ENCODE measurements around the gene GIPC1. TPM values are rescaled to one million over a fixed set of nuclear protein-coding genes. Genes with fewer than 3 reads are reported as not detected.
A peak's percentile ranks its signal among the peaks of the same experiment; 100 is the strongest.

The GIPC1 gene
- total RNA-seq, 2 donors from 2014 or later, result 23.4 to 44.9 TPM

- H3K36me3 Mint-ChIP-seq (ENCODE audit: low read depth), result peaks cover 18% of the 10 kb centered on the region
- H3K4me3 Mint-ChIP-seq, result peak overlapping the region; percentile 95
- H3K9me3 Mint-ChIP-seq, result no peaks in the 10 kb centered on the region
- H3K27me3 Mint-ChIP-seq, result no peaks in the 10 kb centered on the region
- peak; percentile 1 for ATAC-seq (replicated peaks)
- H3K27ac Mint-ChIP-seq, result peak overlapping the region; percentile 96
- H3K4me1 Mint-ChIP-seq, result peaks cover 17% of the 10 kb centered on the region
Observed at GRCh38 chr19:14528419-14529253, 32.7 kb upstream of the GIPC1 start.

- Mint-ChIP-seq H3K9me3 (no peaks in the 10 kb centered on the region), H3K27me3 (no peaks in the 10 kb centered on the region), H3K36me3 (ENCODE audit: low read depth) (no peaks in the 10 kb centered on the region), H3K27ac (no peak overlapping the region), H3K4me3 (no peak overlapping the region), H3K4me1 (peaks cover 33% of the 10 kb centered on the region)
- no peak for ATAC-seq (replicated peaks)
Observed at GRCh38 chr19:14526423-14526822, 30.5 kb upstream of the GIPC1 start.

- Mint-ChIP-seq H3K4me1 (peaks cover 32% of the 10 kb centered on the region), H3K9me3 (no peaks in the 10 kb centered on the region), H3K36me3 (ENCODE audit: low read depth) (no peaks in the 10 kb centered on the region), H3K27ac (no peak overlapping the region), H3K27me3 (no peaks in the 10 kb centered on the region), H3K4me3 (no peak overlapping the region)
- no peak for ATAC-seq (replicated peaks)
Observed at GRCh38 chr19:14525729-14526128, 29.8 kb upstream of the GIPC1 start.

GRCh38 chr19:14520543-14520942 lies 24.6 kb upstream of the GIPC1 start:
- Mint-ChIP-seq H3K4me1 (peaks cover 44% of the 10 kb centered on the region), H3K27me3 (no peaks in the 10 kb centered on the region), H3K9me3 (no peaks in the 10 kb centered on the region), H3K4me3 (peak overlapping the region; percentile 99), H3K36me3 (ENCODE audit: low read depth) (peaks cover 31% of the 10 kb centered on the region), H3K27ac (peak overlapping the region; percentile 95)
- ATAC-seq (replicated peaks), result no peak

- H3K27ac Mint-ChIP-seq, result peak overlapping the region; percentile 95
- peaks cover 37% of the 10 kb centered on the region for H3K36me3 Mint-ChIP-seq (ENCODE audit: low read depth)
- H3K4me3 Mint-ChIP-seq, result peak overlapping the region; percentile 99
- no peaks in the 10 kb centered on the region for H3K9me3 Mint-ChIP-seq
- H3K27me3 Mint-ChIP-seq, result no peaks in the 10 kb centered on the region
- no peak for ATAC-seq (replicated peaks)
- H3K4me1 Mint-ChIP-seq, result peaks cover 46% of the 10 kb centered on the region
Observed at GRCh38 chr19:14519860-14520407, 24.0 kb upstream of the GIPC1 start.

- Mint-ChIP-seq H3K4me3 (peak overlapping the region; percentile 99), H3K4me1 (peaks cover 52% of the 10 kb centered on the region), H3K27ac (peak overlapping the region; percentile 95), H3K36me3 (ENCODE audit: low read depth) (peaks cover 43% of the 10 kb centered on the region), H3K9me3 (no peaks in the 10 kb centered on the region), H3K27me3 (no peaks in the 10 kb centered on the region)
- ATAC-seq (replicated peaks), result no peak
Observed at GRCh38 chr19:14519245-14519859, 23.4 kb upstream of the GIPC1 start.

DNA sequence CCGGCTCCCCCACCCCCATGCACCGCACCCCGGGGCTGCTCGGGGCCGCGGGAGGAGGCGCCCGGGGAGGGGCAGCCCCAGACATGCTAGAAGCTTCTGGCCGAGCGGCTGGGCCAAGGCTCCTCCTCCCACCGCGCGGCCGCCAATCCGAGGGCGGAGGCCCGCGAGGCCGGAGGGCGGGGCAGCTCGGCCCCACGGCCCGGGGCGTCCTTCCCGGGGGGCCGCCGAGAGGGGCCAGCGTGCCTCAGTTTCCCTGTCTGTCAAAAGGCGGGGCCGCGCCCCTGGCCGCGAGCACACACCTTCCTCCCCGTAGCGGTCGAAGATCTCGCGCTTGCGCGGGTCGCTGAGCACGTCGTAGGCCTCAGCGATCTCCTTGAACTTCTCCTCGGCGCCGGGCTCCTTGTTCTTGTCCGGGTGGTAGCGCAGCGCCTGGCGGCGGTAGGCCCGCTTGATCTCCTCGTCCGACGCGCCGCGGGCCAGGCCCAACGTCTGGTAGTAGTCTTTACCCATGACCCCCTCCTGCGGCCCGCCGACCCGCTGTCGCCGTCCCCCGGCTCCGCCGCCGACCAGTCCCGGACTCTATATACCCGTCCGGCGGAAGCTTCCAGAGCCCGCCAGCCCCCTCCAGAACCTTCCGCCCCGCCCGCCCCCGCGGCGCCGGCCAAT lies 22.0 kb upstream of the GIPC1 start, which contains the start of gene DNAJB1:
Gene DNAJB1 (minus strand): TSS at position 558 of the 666 bp plus-strand sequence. CDS start 48 bp downstream, at position 510.
- Mint-ChIP-seq H3K36me3 (ENCODE audit: low read depth) (peaks cover 56% of the 10 kb centered on the region), H3K4me1 (peaks cover 51% of the 10 kb centered on the region), H3K4me3 (peak within 1 kb of the TSS; percentile 99), H3K27me3 (no peaks in the 10 kb centered on the region), H3K9me3 (no peaks in the 10 kb centered on the region), H3K27ac (peak within 1 kb of the TSS; percentile 95)
- peak; percentile 62 for ATAC-seq (replicated peaks)

DNA sequence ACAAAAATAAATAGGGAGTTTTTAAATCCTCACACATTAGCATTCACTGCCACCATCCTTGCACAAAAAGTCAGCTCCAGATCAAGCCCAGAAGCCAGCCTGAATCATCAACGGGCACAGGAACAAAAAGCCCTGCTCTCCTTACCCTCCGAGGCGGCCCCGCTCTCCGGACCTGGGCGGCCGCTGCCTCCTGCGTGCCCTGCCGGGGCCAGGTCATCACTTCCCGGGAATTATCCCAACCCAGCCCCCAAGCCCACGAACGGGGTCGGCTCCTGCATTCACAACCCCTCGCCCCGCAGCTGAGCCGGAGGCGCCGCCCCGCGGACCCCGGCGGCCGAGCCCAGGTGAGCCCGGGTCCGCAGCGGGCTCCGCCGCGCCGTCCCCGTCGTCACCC lies 21.5 kb upstream of the GIPC1 start:
- H3K36me3 Mint-ChIP-seq (ENCODE audit: low read depth), result peaks cover 56% of the 10 kb centered on the region
- ATAC-seq (replicated peaks), result no peak
- H3K4me3 Mint-ChIP-seq, result peak overlapping the region; percentile 99
- H3K27me3 Mint-ChIP-seq, result no peaks in the 10 kb centered on the region
- H3K27ac Mint-ChIP-seq, result peak overlapping the region; percentile 92
- H3K9me3 Mint-ChIP-seq, result no peaks in the 10 kb centered on the region
- H3K4me1 Mint-ChIP-seq, result peaks cover 46% of the 10 kb centered on the region

DNA sequence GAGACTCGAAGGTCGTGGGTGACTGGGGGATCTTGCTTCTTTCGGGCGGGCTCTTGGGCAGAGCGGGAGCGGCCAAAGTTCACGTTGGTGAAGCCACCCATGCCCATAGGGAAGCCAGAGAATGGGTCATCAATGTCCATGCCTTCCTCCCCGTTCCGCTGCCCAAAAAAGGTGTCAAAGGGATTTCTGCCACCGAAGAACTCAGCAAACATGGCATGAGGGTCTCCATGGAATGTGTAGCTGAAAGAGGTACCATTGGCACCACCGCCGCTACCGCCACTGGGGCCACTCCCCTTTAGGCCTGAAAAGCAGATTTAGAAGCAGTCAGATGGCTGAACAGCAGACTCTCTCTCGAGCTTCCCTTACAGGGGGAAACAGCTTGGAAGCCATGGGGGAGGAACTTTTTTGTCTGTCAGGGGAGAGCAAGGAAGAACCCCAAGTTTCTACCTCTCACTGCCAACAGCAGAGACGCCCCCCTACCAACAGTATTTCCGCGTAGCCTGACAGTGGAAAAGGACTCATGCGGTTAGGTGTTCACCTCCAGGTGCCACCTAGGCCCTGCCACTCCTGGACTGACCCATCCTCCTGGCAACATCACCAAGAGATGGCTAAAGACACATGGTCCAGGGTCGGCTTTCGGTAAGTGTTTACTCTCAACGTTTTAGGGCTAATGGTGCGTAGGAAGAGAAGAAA lies 21.0 kb upstream of the GIPC1 start:
- Mint-ChIP-seq H3K4me1 (peaks cover 41% of the 10 kb centered on the region), H3K4me3 (peak overlapping the region; percentile 99), H3K27me3 (no peaks in the 10 kb centered on the region), H3K36me3 (ENCODE audit: low read depth) (peaks cover 56% of the 10 kb centered on the region), H3K27ac (peak overlapping the region; percentile 92), H3K9me3 (no peaks in the 10 kb centered on the region)
- no peak for ATAC-seq (replicated peaks)

DNA sequence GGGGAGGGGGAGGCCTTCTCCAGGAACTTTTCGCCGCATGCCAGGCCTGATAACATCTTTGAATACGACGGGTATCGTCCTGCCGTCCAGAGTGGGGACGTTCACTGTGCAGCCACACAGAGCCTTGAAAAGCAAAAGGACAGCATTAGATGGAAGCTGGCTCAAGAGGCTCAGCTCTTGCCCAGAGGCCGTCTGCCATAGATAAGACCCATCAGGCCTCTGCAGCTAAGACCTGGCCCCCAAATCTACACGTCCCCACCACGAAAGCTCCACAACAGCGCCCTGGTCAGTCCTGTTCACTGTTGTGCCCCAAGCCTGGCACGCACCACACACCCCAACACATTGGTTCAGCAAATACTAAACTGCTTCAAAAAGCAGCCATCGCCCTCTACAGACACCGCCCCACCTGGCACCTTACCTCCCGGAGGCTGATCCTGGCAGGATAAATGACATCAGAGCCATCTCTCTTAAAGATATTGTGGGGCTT lies 20.2 kb upstream of the GIPC1 start:
- H3K4me1 Mint-ChIP-seq, result peaks cover 40% of the 10 kb centered on the region

GRCh38 chr19:14515501-14516047 lies 19.6 kb upstream of the GIPC1 start:
- H3K4me1 Mint-ChIP-seq, result peaks cover 43% of the 10 kb centered on the region

More for the DNA sequence above, 20.2 kb upstream of the GIPC1 start:
- Mint-ChIP-seq H3K36me3 (ENCODE audit: low read depth) (peaks cover 56% of the 10 kb centered on the region), H3K9me3 (no peaks in the 10 kb centered on the region), H3K27me3 (no peaks in the 10 kb centered on the region), H3K4me3 (peak overlapping the region; percentile 99), H3K27ac (peak overlapping the region; percentile 92)
- ATAC-seq (replicated peaks), result no peak

GRCh38 chr19:14514215-14514863 lies 18.4 kb upstream of the GIPC1 start:
- no peak for ATAC-seq (replicated peaks)
- H3K36me3 Mint-ChIP-seq (ENCODE audit: low read depth), result peaks cover 56% of the 10 kb centered on the region
- peaks cover 37% of the 10 kb centered on the region for H3K4me1 Mint-ChIP-seq
- peak overlapping the region; percentile 92 for H3K27ac Mint-ChIP-seq
- H3K4me3 Mint-ChIP-seq, result peak overlapping the region; percentile 99
- H3K9me3 Mint-ChIP-seq, result no peaks in the 10 kb centered on the region
- no peaks in the 10 kb centered on the region for H3K27me3 Mint-ChIP-seq

More at GRCh38 chr19:14515501-14516047, 19.6 kb upstream of the GIPC1 start:
- peak overlapping the region; percentile 99 for H3K4me3 Mint-ChIP-seq
- ATAC-seq (replicated peaks), result no peak
- H3K27me3 Mint-ChIP-seq, result no peaks in the 10 kb centered on the region
- peak overlapping the region; percentile 92 for H3K27ac Mint-ChIP-seq
- no peaks in the 10 kb centered on the region for H3K9me3 Mint-ChIP-seq
- peaks cover 56% of the 10 kb centered on the region for H3K36me3 Mint-ChIP-seq (ENCODE audit: low read depth)

GRCh38 chr19:14512406-14512961 lies 16.6 kb upstream of the GIPC1 start:
- Mint-ChIP-seq H3K36me3 (ENCODE audit: low read depth) (peaks cover 45% of the 10 kb centered on the region), H3K27me3 (no peaks in the 10 kb centered on the region), H3K9me3 (no peaks in the 10 kb centered on the region), H3K27ac (no peak overlapping the region), H3K4me3 (no peak overlapping the region), H3K4me1 (peaks cover 35% of the 10 kb centered on the region)
- ATAC-seq (replicated peaks), result no peak
